Left ventricle myocardium inferior (tissue), 1 donor: Measurements from ENCODE around the gene TNRC18. TPM values are rescaled to one million over a fixed set of nuclear protein-coding genes. Genes with fewer than 3 reads are reported as not detected.

Source experiments
- DNase-seq: peaks from one replicate; pipeline ENCODE4 v3.0.0-alpha.2; 2020
- H3K27ac ChIP-seq: fragments of 200-600 bp; replicated peaks from 2 replicates; pipeline ENCODE4 v1.8.0; 2021
- H3K27me3 ChIP-seq: fragments of 200-600 bp; 2 replicates; pipeline ENCODE4 v1.8.0; 2021; ENCODE audit warnings: low read depth
- H3K36me3 ChIP-seq: fragments of 200-600 bp; 2 replicates; pipeline ENCODE4 v1.8.0; 2021
- H3K4me1 ChIP-seq: fragments of 200-600 bp; 2 replicates; pipeline ENCODE4 v1.8.0; 2021
- H3K4me3 ChIP-seq: fragments of 200-600 bp; 2 replicates; pipeline ENCODE4 v1.8.0; 2021; ENCODE audit warnings: mild to moderate bottlenecking, moderate library complexity
- H3K9me3 ChIP-seq: fragments of 200-600 bp; replicated peaks from 2 replicates; pipeline ENCODE4 v1.8.0; 2021
- intact Hi-C: fragments of 100-400 bp; cut with micrococcal nuclease; formaldehyde crosslinking; loops from one replicate; pipeline ENCODE4 v1.11.0; 2022
- total RNA-seq: library from RNA; stranded (reverse); fragmentation: NEBNext Ultra II Directional; extraction: Animal tissue kit (Norgen Biotek cat#: 25700); gene quantifications from one replicate; pipeline ENCODE4 v1.2.1, GENCODE V29; 2021
- TF ChIP-seq, protein P1 (sequence below): fragments of 200-600 bp; IDR thresholded peaks from 2 replicates; pipeline ENCODE4 v1.8.0; 2021; ENCODE audit warnings: antibody characterized with exemption, mild to moderate bottlenecking, borderline replicate concordance
- donor health status: DM: no; HTN: yes; CAD: no; lungs with severe emphysema.

Gene TNRC18
- total RNA-seq, 1 donor from 2014 or later: 27.7 TPM

DNA sequence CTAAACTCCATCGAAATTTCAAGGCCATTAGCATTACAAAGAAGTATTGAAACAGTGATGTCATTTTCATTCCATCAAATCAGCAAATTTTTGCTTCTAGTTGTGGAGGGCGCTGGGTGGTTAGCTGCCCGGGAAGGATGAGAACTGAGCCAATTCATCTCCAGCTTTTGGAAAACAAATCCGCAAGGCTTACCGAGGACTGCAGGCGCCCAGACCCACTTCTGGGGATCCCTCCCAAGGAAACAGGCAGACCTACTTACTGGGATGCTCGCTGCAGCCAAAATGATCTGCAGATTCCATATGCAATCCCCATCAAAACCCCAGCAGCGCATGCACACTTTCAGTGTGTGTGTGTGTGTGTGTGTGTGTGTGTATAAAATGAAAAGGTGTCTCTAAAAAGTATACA lies 19.2 kb downstream of the TNRC18 start:
- no peak overlapping the region for H3K27ac ChIP-seq
- intact Hi-C loops: no loop called here
- H3K4me3 ChIP-seq: no peak overlapping the region
- no peaks in the 10 kb centered on the region for H3K9me3 ChIP-seq
- H3K4me1 ChIP-seq: peaks cover 27% of the 10 kb centered on the region
- TF ChIP-seq, protein P1, sequence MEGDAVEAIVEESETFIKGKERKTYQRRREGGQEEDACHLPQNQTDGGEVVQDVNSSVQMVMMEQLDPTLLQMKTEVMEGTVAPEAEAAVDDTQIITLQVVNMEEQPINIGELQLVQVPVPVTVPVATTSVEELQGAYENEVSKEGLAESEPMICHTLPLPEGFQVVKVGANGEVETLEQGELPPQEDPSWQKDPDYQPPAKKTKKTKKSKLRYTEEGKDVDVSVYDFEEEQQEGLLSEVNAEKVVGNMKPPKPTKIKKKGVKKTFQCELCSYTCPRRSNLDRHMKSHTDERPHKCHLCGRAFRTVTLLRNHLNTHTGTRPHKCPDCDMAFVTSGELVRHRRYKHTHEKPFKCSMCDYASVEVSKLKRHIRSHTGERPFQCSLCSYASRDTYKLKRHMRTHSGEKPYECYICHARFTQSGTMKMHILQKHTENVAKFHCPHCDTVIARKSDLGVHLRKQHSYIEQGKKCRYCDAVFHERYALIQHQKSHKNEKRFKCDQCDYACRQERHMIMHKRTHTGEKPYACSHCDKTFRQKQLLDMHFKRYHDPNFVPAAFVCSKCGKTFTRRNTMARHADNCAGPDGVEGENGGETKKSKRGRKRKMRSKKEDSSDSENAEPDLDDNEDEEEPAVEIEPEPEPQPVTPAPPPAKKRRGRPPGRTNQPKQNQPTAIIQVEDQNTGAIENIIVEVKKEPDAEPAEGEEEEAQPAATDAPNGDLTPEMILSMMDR: no peak
- H3K36me3 ChIP-seq: peaks cover 26% of the 10 kb centered on the region
- DNase-seq: no peak
- H3K27me3 ChIP-seq: no peaks in the 10 kb centered on the region

DNA sequence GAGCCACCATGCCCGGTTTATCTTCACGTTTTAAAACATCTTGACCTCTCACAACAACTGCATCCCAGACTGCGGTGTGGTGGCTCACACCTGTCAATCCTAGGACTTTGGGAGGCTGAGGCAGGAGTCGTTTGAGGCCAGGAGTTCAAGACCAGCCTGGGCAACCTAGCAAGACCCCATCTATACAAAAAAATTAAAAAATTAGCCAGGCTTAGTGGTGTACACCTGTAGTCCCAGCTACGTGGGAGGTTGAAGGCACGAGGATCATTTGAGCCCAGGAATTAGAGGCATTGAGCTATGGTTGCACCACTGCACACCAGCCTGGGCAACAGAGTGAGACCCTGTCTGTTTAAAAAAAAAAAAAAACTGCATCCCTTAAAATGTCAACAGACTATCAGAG lies 20.2 kb downstream of the TNRC18 start:
- H3K27ac ChIP-seq: no peak overlapping the region
- no peak for DNase-seq
- no peaks in the 10 kb centered on the region for H3K27me3 ChIP-seq
- peaks cover 23% of the 10 kb centered on the region for H3K4me1 ChIP-seq
- no peak overlapping the region for H3K4me3 ChIP-seq
- peaks cover 26% of the 10 kb centered on the region for H3K36me3 ChIP-seq
- TF ChIP-seq, protein P1: no peak
- intact Hi-C loops: no loop called here
- no peaks in the 10 kb centered on the region for H3K9me3 ChIP-seq

DNA sequence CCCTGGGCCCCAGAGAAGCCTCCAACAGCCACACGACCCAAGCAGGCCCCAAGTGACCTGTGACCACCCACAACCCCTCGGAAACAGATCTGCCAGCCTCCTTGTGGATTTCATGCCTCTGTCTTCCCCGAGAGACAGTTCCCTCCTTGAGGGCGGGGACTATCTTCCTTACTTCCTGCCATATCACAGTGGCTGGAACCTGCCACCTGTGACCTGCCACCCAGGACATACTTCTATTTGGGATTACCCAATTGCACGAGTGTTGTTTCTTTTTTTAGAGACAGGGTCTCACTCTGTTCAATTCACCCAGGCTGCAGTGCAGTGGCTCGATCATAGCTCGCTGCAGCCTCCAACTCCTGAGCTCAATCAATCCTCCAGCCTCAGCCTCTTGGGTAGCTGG lies 25.9 kb downstream of the TNRC18 start:
- intact Hi-C loops: no loop called here
- Histone ChIP-seq H3K36me3 (peaks cover 32% of the 10 kb centered on the region), H3K4me3 (no peak overlapping the region), H3K27ac (peak overlapping the region; percentile 67), H3K27me3 (no peaks in the 10 kb centered on the region), H3K4me1 (peaks cover 23% of the 10 kb centered on the region), H3K9me3 (no peaks in the 10 kb centered on the region)
- no peak for DNase-seq
- TF ChIP-seq, protein P1: no peak

DNA sequence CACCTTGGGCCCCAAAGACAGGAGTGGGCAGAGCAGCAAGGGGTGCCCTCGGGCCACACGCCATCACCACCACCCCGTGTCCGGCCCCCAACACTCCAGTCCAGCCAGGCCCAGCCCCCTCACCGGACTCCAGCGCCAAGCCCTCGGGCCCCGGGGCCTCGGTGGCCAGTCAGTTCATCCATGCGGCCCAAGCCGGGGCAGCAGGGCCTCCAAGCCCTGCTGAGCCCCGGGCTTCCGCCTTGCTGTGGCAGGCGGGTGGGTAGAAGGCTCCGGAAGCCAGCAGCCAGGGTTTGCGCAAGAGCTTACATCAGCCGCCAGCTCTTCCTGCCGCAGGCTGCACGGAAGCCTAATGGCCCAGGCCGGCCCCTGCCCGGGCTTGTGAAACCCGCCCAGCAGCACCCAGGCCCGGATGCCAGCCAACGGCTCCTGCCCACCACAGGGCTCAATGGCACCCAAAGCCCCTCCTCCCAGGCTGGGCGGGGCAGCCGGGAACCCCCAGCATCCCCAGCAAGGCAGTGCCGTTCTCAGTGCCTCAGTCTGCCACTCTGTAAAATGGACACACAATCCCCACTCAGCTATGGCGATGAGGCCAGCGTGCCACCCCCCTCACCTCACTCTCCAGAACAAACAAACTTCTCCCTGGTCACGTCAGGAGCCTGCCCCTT lies 26.5 kb downstream of the TNRC18 start:
- DNase-seq: peak; percentile 83
- Histone ChIP-seq H3K27ac (peak overlapping the region; percentile 67), H3K27me3 (no peaks in the 10 kb centered on the region), H3K4me3 (peak overlapping the region; percentile 54), H3K36me3 (peaks cover 32% of the 10 kb centered on the region), H3K9me3 (no peaks in the 10 kb centered on the region), H3K4me1 (peaks cover 23% of the 10 kb centered on the region)
- intact Hi-C loops: no loop called here
- TF ChIP-seq, protein P1: no peak

DNA sequence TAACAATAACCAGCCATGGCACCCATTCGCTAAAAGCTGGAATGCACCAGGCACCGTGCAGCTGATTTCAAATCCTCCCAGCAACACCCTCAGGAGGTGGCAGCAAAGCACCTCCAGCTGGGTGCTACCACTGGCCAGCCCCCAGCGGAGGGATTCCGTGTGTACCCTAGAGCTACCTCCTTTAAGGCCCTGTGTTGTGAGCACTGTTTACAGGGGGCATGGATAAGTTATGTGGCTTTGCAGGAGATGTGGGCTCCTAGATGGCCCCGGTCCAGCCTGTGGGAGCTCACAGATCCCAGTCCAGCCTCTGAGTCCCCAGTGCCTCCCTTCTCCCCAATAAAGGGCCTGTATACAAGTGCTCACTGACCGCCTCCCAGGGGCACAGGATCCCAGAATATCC lies 27.1 kb downstream of the TNRC18 start:
- Histone ChIP-seq H3K9me3 (no peaks in the 10 kb centered on the region), H3K27me3 (no peaks in the 10 kb centered on the region), H3K27ac (peak overlapping the region; percentile 67), H3K4me1 (peaks cover 23% of the 10 kb centered on the region), H3K36me3 (peaks cover 37% of the 10 kb centered on the region), H3K4me3 (peak overlapping the region; percentile 54)
- intact Hi-C loops: no loop called here
- no peak for DNase-seq
- TF ChIP-seq, protein P1: peak; percentile 26
